IPS-NIHi7 (cell line): ENCODE data around the gene TH.
A peak's percentile ranks its signal among the peaks of the same experiment; 100 is the strongest.

Source experiments
- DNase-seq: peaks from one replicate; pipeline ENCODE4 v3.0.0; 2012; ENCODE audit warnings: mixed read lengths; ENCODE audit errors: extremely low spot score

Gene TH

GRCh38 chr11:2171591-2172003 is at the start of gene TH:
Gene TH, minus strand, starts transcription at chr11:2171815. Its CDS starts 29 bp downstream, at chr11:2171786.
- DNase-seq: no peak

- no peak for DNase-seq
Observed at GRCh38 chr11:2221024-2221423, 49.4 kb upstream of the TH start.

- DNase-seq: no peak
Observed at GRCh38 chr11:2220173-2220771, 48.7 kb upstream of the TH start.

- no peak for DNase-seq
Observed at GRCh38 chr11:2219318-2220017, 47.9 kb upstream of the TH start.

GRCh38 chr11:2218031-2218633 is 46.5 kb upstream of the TH start:
- no peak for DNase-seq

- DNase-seq: no peak
Observed at GRCh38 chr11:2217211-2218030, 45.8 kb upstream of the TH start.

- no peak for DNase-seq
Observed at GRCh38 chr11:2216400-2217064, 44.9 kb upstream of the TH start.

- DNase-seq: no peak
Observed at GRCh38 chr11:2215561-2216399, 44.2 kb upstream of the TH start.

- no peak for DNase-seq
Observed at GRCh38 chr11:2215230-2215560, 43.6 kb upstream of the TH start.

- no peak for DNase-seq
Observed at GRCh38 chr11:2214527-2215229, 43.1 kb upstream of the TH start.

- DNase-seq: no peak
Observed at GRCh38 chr11:2213890-2214526, 42.4 kb upstream of the TH start.

- peak; percentile 60 for DNase-seq
Observed at GRCh38 chr11:2213384-2213842, 41.8 kb upstream of the TH start.

GRCh38 chr11:2212411-2213251 is 41.0 kb upstream of the TH start:
- DNase-seq: no peak

GRCh38 chr11:2211113-2211971 is 39.7 kb upstream of the TH start:
- DNase-seq: no peak

GRCh38 chr11:2210366-2211112 is 38.9 kb upstream of the TH start:
- no peak for DNase-seq

GRCh38 chr11:2209900-2210321 is 38.3 kb upstream of the TH start:
- DNase-seq: no peak

GRCh38 chr11:2209370-2209801 is 37.8 kb upstream of the TH start:
- DNase-seq: no peak
